ENCODE results near the gene TMPRSS6.

TMPRSS6 gene

GRCh38 chr22:37070334-37070733 lies 39.2 kb downstream of the TMPRSS6 start:
- Histone ChIP-seq H3K27me3 (ENCODE audit: insufficient read depth, insufficient read length) (peaks cover 89% of the 10 kb centered on the region), H3K9me3 (ENCODE audit: insufficient read depth, low read length) (no peaks in the 10 kb centered on the region), H3K4me1 (ENCODE audit: insufficient read depth, insufficient read length) (no peaks in the 10 kb centered on the region), H3K9ac (ENCODE audit: insufficient read length, low read depth) (no peak overlapping the region), H3K4me3 (ENCODE audit: insufficient read length, low read depth) (no peak overlapping the region), H3K36me3 (ENCODE audit: insufficient read depth, insufficient read length, low read length) (no peaks in the 10 kb centered on the region)
- no peak for DNase-seq (ENCODE audit: low read depth, low spot score)
- no peak for TF ChIP-seq YY1 (IDR thresholded peaks at IDR 0.05; ENCODE audit: insufficient read depth, insufficient read length)
- TF ChIP-seq ZNF274 (IDR thresholded peaks at IDR 0.05; ENCODE audit: low read depth, low read length) = no peak
- TF ChIP-seq SUZ12 (IDR thresholded peaks at IDR 0.05; ENCODE audit: extremely low read depth, insufficient read depth, insufficient read length) = no peak

- no peak overlapping the region for H3K4me3 ChIP-seq (ENCODE audit: insufficient read length, low read depth)
- TF ChIP-seq ZNF274 (IDR thresholded peaks at IDR 0.05; ENCODE audit: low read depth, low read length) (no peak), SUZ12 (IDR thresholded peaks at IDR 0.05; ENCODE audit: extremely low read depth, insufficient read depth, insufficient read length) (no peak), YY1 (IDR thresholded peaks at IDR 0.05; ENCODE audit: insufficient read depth, insufficient read length) (no peak)
- DNase-seq (ENCODE audit: low read depth, low spot score) = no peak
- H3K27me3 ChIP-seq (ENCODE audit: insufficient read depth, insufficient read length) = peaks cover 84% of the 10 kb centered on the region
- H3K9me3 ChIP-seq (ENCODE audit: insufficient read depth, low read length) = no peaks in the 10 kb centered on the region
- peaks cover 3% of the 10 kb centered on the region for H3K4me1 ChIP-seq (ENCODE audit: insufficient read depth, insufficient read length)
- H3K36me3 ChIP-seq (ENCODE audit: insufficient read depth, insufficient read length, low read length) = no peaks in the 10 kb centered on the region
- H3K9ac ChIP-seq (ENCODE audit: insufficient read length, low read depth) = peak overlapping the region; percentile 32
Measured at GRCh38 chr22:37069719-37070118, 39.8 kb downstream of the TMPRSS6 start.

- no peaks in the 10 kb centered on the region for H3K36me3 ChIP-seq (ENCODE audit: insufficient read depth, insufficient read length, low read length)
- no peaks in the 10 kb centered on the region for H3K9me3 ChIP-seq (ENCODE audit: insufficient read depth, low read length)
- H3K4me3 ChIP-seq (ENCODE audit: insufficient read length, low read depth) = no peak overlapping the region
- DNase-seq (ENCODE audit: low read depth, low spot score) = no peak
- peaks cover 3% of the 10 kb centered on the region for H3K4me1 ChIP-seq (ENCODE audit: insufficient read depth, insufficient read length)
- H3K27me3 ChIP-seq (ENCODE audit: insufficient read depth, insufficient read length) = peaks cover 80% of the 10 kb centered on the region
- peak overlapping the region; percentile 77 for H3K9ac ChIP-seq (ENCODE audit: insufficient read length, low read depth)
- TF ChIP-seq ZNF274 (IDR thresholded peaks at IDR 0.05; ENCODE audit: low read depth, low read length) (no peak), SUZ12 (IDR thresholded peaks at IDR 0.05; ENCODE audit: extremely low read depth, insufficient read depth, insufficient read length) (no peak), YY1 (IDR thresholded peaks at IDR 0.05; ENCODE audit: insufficient read depth, insufficient read length) (no peak)
Measured at GRCh38 chr22:37069319-37069718, 40.2 kb downstream of the TMPRSS6 start.

GRCh38 chr22:37068859-37069258 lies 40.7 kb downstream of the TMPRSS6 start:
- Histone ChIP-seq H3K9ac (ENCODE audit: insufficient read length, low read depth) (peak overlapping the region; percentile 77), H3K36me3 (ENCODE audit: insufficient read depth, insufficient read length, low read length) (no peaks in the 10 kb centered on the region), H3K9me3 (ENCODE audit: insufficient read depth, low read length) (no peaks in the 10 kb centered on the region), H3K4me1 (ENCODE audit: insufficient read depth, insufficient read length) (peaks cover 3% of the 10 kb centered on the region), H3K27me3 (ENCODE audit: insufficient read depth, insufficient read length) (peaks cover 75% of the 10 kb centered on the region), H3K4me3 (ENCODE audit: insufficient read length, low read depth) (peak overlapping the region; percentile 24)
- TF ChIP-seq YY1 (IDR thresholded peaks at IDR 0.05; ENCODE audit: insufficient read depth, insufficient read length) (no peak), SUZ12 (IDR thresholded peaks at IDR 0.05; ENCODE audit: extremely low read depth, insufficient read depth, insufficient read length) (no peak), ZNF274 (IDR thresholded peaks at IDR 0.05; ENCODE audit: low read depth, low read length) (no peak)
- DNase-seq (ENCODE audit: low read depth, low spot score) = no peak

GRCh38 chr22:37067428-37067827 lies 42.1 kb downstream of the TMPRSS6 start:
- DNase-seq (ENCODE audit: low read depth, low spot score) = no peak
- peaks cover 10% of the 10 kb centered on the region for H3K4me1 ChIP-seq (ENCODE audit: insufficient read depth, insufficient read length)
- no peak overlapping the region for H3K4me3 ChIP-seq (ENCODE audit: insufficient read length, low read depth)
- no peaks in the 10 kb centered on the region for H3K9me3 ChIP-seq (ENCODE audit: insufficient read depth, low read length)
- H3K9ac ChIP-seq (ENCODE audit: insufficient read length, low read depth) = no peak overlapping the region
- H3K27me3 ChIP-seq (ENCODE audit: insufficient read depth, insufficient read length) = peaks cover 63% of the 10 kb centered on the region
- no peak for TF ChIP-seq YY1 (IDR thresholded peaks at IDR 0.05; ENCODE audit: insufficient read depth, insufficient read length)
- no peak for TF ChIP-seq SUZ12 (IDR thresholded peaks at IDR 0.05; ENCODE audit: extremely low read depth, insufficient read depth, insufficient read length)
- TF ChIP-seq ZNF274 (IDR thresholded peaks at IDR 0.05; ENCODE audit: low read depth, low read length) = no peak
- H3K36me3 ChIP-seq (ENCODE audit: insufficient read depth, insufficient read length, low read length) = no peaks in the 10 kb centered on the region

GRCh38 chr22:37065961-37066360 lies 43.6 kb downstream of the TMPRSS6 start:
- TF ChIP-seq ZNF274 (IDR thresholded peaks at IDR 0.05; ENCODE audit: low read depth, low read length) (no peak), YY1 (IDR thresholded peaks at IDR 0.05; ENCODE audit: insufficient read depth, insufficient read length) (no peak), SUZ12 (IDR thresholded peaks at IDR 0.05; ENCODE audit: extremely low read depth, insufficient read depth, insufficient read length) (no peak)
- Histone ChIP-seq H3K9me3 (ENCODE audit: insufficient read depth, low read length) (no peaks in the 10 kb centered on the region), H3K27me3 (ENCODE audit: insufficient read depth, insufficient read length) (peaks cover 49% of the 10 kb centered on the region), H3K4me1 (ENCODE audit: insufficient read depth, insufficient read length) (peaks cover 18% of the 10 kb centered on the region), H3K9ac (ENCODE audit: insufficient read length, low read depth) (no peak overlapping the region), H3K4me3 (ENCODE audit: insufficient read length, low read depth) (no peak overlapping the region), H3K36me3 (ENCODE audit: insufficient read depth, insufficient read length, low read length) (peaks cover 2% of the 10 kb centered on the region)
- DNase-seq (ENCODE audit: low read depth, low spot score) = no peak

GRCh38 chr22:37065180-37065579 lies 44.3 kb downstream of the TMPRSS6 start:
- H3K27me3 ChIP-seq (ENCODE audit: insufficient read depth, insufficient read length) = peaks cover 41% of the 10 kb centered on the region
- no peak overlapping the region for H3K9ac ChIP-seq (ENCODE audit: insufficient read length, low read depth)
- DNase-seq (ENCODE audit: low read depth, low spot score) = no peak
- no peak for TF ChIP-seq YY1 (IDR thresholded peaks at IDR 0.05; ENCODE audit: insufficient read depth, insufficient read length)
- TF ChIP-seq ZNF274 (IDR thresholded peaks at IDR 0.05; ENCODE audit: low read depth, low read length) = no peak
- no peak for TF ChIP-seq SUZ12 (IDR thresholded peaks at IDR 0.05; ENCODE audit: extremely low read depth, insufficient read depth, insufficient read length)
- peaks cover 18% of the 10 kb centered on the region for H3K4me1 ChIP-seq (ENCODE audit: insufficient read depth, insufficient read length)
- H3K36me3 ChIP-seq (ENCODE audit: insufficient read depth, insufficient read length, low read length) = peaks cover 10% of the 10 kb centered on the region
- H3K9me3 ChIP-seq (ENCODE audit: insufficient read depth, low read length) = no peaks in the 10 kb centered on the region
- no peak overlapping the region for H3K4me3 ChIP-seq (ENCODE audit: insufficient read length, low read depth)

All from NT2/D1 (cell line).